Uterus (tissue), 4 donors: ENCODE results near the gene TTC39B. TPM values are rescaled to one million over a fixed set of nuclear protein-coding genes. Genes with fewer than 3 reads are reported as not detected.

Experiments used
- DNase-seq, 2 donors: peaks; one replicate each; pipeline ENCODE4 v3.0.0-alpha.2; 2019 to 2020
- H3K27ac ChIP-seq, 2 donors: fragments of 200-600 bp; sonication (generic); 1 replicate in 1 of 2; 2 replicates in 1 of 2; pipeline ENCODE4 v1.5.1; 2016 to 2018
- H3K27me3 ChIP-seq, 2 donors: fragments of 200-600 bp; sonication (generic); one replicate each; pipeline ENCODE4 v1.5.1; 2018 to 2019; ENCODE audit warnings: control low read depth in 1 of 2
- H3K36me3 ChIP-seq, 2 donors: fragments of 200-600 bp; sonication (generic); one replicate each; pipeline ENCODE4 v1.5.1; 2019; ENCODE audit warnings: control low read depth in 1 of 2
- H3K4me1 ChIP-seq, 2 donors: fragments of 200-600 bp; sonication (generic); one replicate each; pipeline ENCODE4 v1.5.1; 2018 to 2019; ENCODE audit warnings: control low read depth in 1 of 2
- H3K4me3 ChIP-seq, 2 donors: fragments of 200-600 bp; sonication (generic); 1 replicate in 1 of 2; 2 replicates in 1 of 2; pipeline ENCODE4 v1.5.1; 2018 to 2019; ENCODE audit warnings: mild to moderate bottlenecking in 1 of 2
- H3K9me3 ChIP-seq, 2 donors: fragments of 200-600 bp; sonication (generic); one replicate each; pipeline ENCODE4 v1.5.1; 2019; ENCODE audit warnings: control low read depth in 1 of 2
- CTCF ChIP-seq, 4 experiments: fragments of 200-600 bp in 2 of 4; fragments of 450-650 bp in 2 of 4; sonication (generic) in 2 of 4; IDR thresholded peaks; one replicate each; pipeline ENCODE4 v1.5.1; 2016 to 2019; ENCODE audit warnings: antibody characterized with exemption in 4 of 4, mild to moderate bottlenecking in 2 of 4, moderate library complexity in 1 of 4
- POLR2A ChIP-seq, 2 donors: fragments of 450-650 bp; IDR thresholded peaks; one replicate each; pipeline ENCODE4 v1.6.1; 2016; ENCODE audit warnings: antibody characterized with exemption in 2 of 2, mild to moderate bottlenecking in 1 of 2, moderate library complexity in 1 of 2
- intact Hi-C: fragments of 100-400 bp; cut with DNase I; formaldehyde crosslinking; loops from one replicate; pipeline ENCODE4 v1.15.1; 2023; ENCODE audit warnings: low total_unique reads
- total RNA-seq, 4 donors: library from RNA; depleted of rRNA in 3 of 4; stranded (reverse); fragments of >200 nt in 3 of 4; gene quantifications; one replicate each; pipeline versions ENCODE4 v1.1.0 to v1.2.4, GENCODE V29; 2014 to 2023
- donor health status: DM: yes; HTN: yes; CAD: no.

TTC39B gene
- total RNA-seq, 4 donors from 2014 or later, result 14.1 to 21.9 (median 19.6) TPM

GRCh38 chr9:15133488-15133887 lies 173.5 kb downstream of the TTC39B start:
- TF ChIP-seq POLR2A (IDR thresholded peaks at IDR 0.05) (no peak), CTCF (IDR thresholded peaks at IDR 0.05) (no peak)
- intact Hi-C loops, result no loop called here
- Histone ChIP-seq H3K4me3 (no peak overlapping the region), H3K36me3 (no peaks in the 10 kb centered on the region), H3K9me3 (no peaks in the 10 kb centered on the region), H3K27ac (no peak overlapping the region), H3K4me1 (no peaks in the 10 kb centered on the region), H3K27me3 (no peaks in the 10 kb centered on the region)
- DNase-seq, result no peak

- Histone ChIP-seq H3K27me3 (no peaks in the 10 kb centered on the region), H3K9me3 (no peaks in the 10 kb centered on the region), H3K4me3 (no peak overlapping the region), H3K36me3 (no peaks in the 10 kb centered on the region), H3K27ac (no peak overlapping the region), H3K4me1 (no peaks in the 10 kb centered on the region)
- no peak for DNase-seq
- TF ChIP-seq POLR2A (IDR thresholded peaks at IDR 0.05), result no peak
- no peak for TF ChIP-seq CTCF (IDR thresholded peaks at IDR 0.05)
- intact Hi-C loops, result no loop called here
Observed at GRCh38 chr9:15132091-15132490, 174.9 kb downstream of the TTC39B start.

- no peak overlapping the region for H3K4me3 ChIP-seq
- H3K27me3 ChIP-seq, result no peaks in the 10 kb centered on the region
- intact Hi-C loops, result no loop called here
- no peaks in the 10 kb centered on the region for H3K9me3 ChIP-seq
- no peak overlapping the region for H3K27ac ChIP-seq
- no peak for TF ChIP-seq CTCF (IDR thresholded peaks at IDR 0.05)
- no peak for TF ChIP-seq POLR2A (IDR thresholded peaks at IDR 0.05)
- H3K36me3 ChIP-seq, result no peaks in the 10 kb centered on the region
- no peak for DNase-seq
- no peaks in the 10 kb centered on the region for H3K4me1 ChIP-seq
Observed at GRCh38 chr9:15131094-15131493, 175.9 kb downstream of the TTC39B start.

- TF ChIP-seq POLR2A (IDR thresholded peaks at IDR 0.05) (no peak), CTCF (IDR thresholded peaks at IDR 0.05) (no peak)
- H3K9me3 ChIP-seq, result no peaks in the 10 kb centered on the region
- intact Hi-C loops, result no loop called here
- H3K4me1 ChIP-seq, result no peaks in the 10 kb centered on the region
- DNase-seq, result no peak
- no peaks in the 10 kb centered on the region for H3K36me3 ChIP-seq
- H3K27ac ChIP-seq, result no peak overlapping the region
- no peak overlapping the region for H3K4me3 ChIP-seq
- H3K27me3 ChIP-seq, result no peaks in the 10 kb centered on the region
Observed at GRCh38 chr9:15127831-15128230, 179.2 kb downstream of the TTC39B start.

GRCh38 chr9:15121630-15122029 lies 185.4 kb downstream of the TTC39B start:
- TF ChIP-seq POLR2A (IDR thresholded peaks at IDR 0.05), result no peak
- no peak for TF ChIP-seq CTCF (IDR thresholded peaks at IDR 0.05)
- intact Hi-C loops, result no loop called here
- no peak overlapping the region for H3K4me3 ChIP-seq
- no peaks in the 10 kb centered on the region for H3K36me3 ChIP-seq
- DNase-seq, result no peak
- H3K4me1 ChIP-seq, result no peaks in the 10 kb centered on the region
- no peaks in the 10 kb centered on the region for H3K27me3 ChIP-seq
- H3K27ac ChIP-seq, result no peak overlapping the region
- no peaks in the 10 kb centered on the region for H3K9me3 ChIP-seq
